Measurements from ENCODE around the gene CHRM2.

The CHRM2 gene

GRCh38 chr7:136940917-136941316, 72.5 kb downstream of the CHRM2 start:
- no peak overlapping the region for H3K4me3 ChIP-seq (ENCODE audit: low read depth, low read length)
- ChIA-PET CTCF (interaction anchor here (0.7 to 1.2 kb wide), 3 partner anchors 11 to 64 kb away, joined by 3 to 5 read pairs (median 5); no protein-coding TSS in a partner anchor), POLR2A (no interaction called here)
- DNase-seq (ENCODE audit: low read depth, low spot score) = no peak
- no peak for TF ChIP-seq CTCF (IDR thresholded peaks at IDR 0.05; ENCODE audit: insufficient read depth, low read length, missing control alignments)

GRCh38 chr7:136941816-136942215, 73.4 kb downstream of the CHRM2 start:
- H3K4me3 ChIP-seq (ENCODE audit: low read depth, low read length) = no peak overlapping the region
- no peak for DNase-seq (ENCODE audit: low read depth, low spot score)
- CTCF ChIA-PET = interaction anchor here (0.7 kb wide), 1 partner anchor 63 kb away, joined by 3 read pairs; no protein-coding TSS in a partner anchor
- TF ChIP-seq CTCF (IDR thresholded peaks at IDR 0.05; ENCODE audit: insufficient read depth, low read length, missing control alignments) = no peak
- POLR2A ChIA-PET = no interaction called here

- POLR2A ChIA-PET = no interaction called here
- DNase-seq (ENCODE audit: low read depth, low spot score) = no peak
These were observed 73.9 kb downstream of the CHRM2 start for GRCh38 chr7:136942401-136942800.

GRCh38 chr7:136942994-136943393, 74.5 kb downstream of the CHRM2 start:
- H3K4me3 ChIP-seq (ENCODE audit: low read depth, low read length) = no peak overlapping the region
- no peak for DNase-seq (ENCODE audit: low read depth, low spot score)
- TF ChIP-seq CTCF (IDR thresholded peaks at IDR 0.05; ENCODE audit: insufficient read depth, low read length, missing control alignments) = no peak
- POLR2A ChIA-PET = no interaction called here
- CTCF ChIA-PET = interaction anchor here (0.7 kb wide), 1 partner anchor 649 kb away, joined by 3 read pairs; no protein-coding TSS in a partner anchor

More at GRCh38 chr7:136942401-136942800, 73.9 kb downstream of the CHRM2 start:
- no peak for TF ChIP-seq CTCF (IDR thresholded peaks at IDR 0.05; ENCODE audit: insufficient read depth, low read length, missing control alignments)
- CTCF ChIA-PET = interaction anchor here (0.7 kb wide), 1 partner anchor 649 kb away, joined by 3 read pairs; no protein-coding TSS in a partner anchor
- no peak overlapping the region for H3K4me3 ChIP-seq (ENCODE audit: low read depth, low read length)

GRCh38 chr7:136947347-136947746, 78.9 kb downstream of the CHRM2 start:
- CTCF ChIA-PET = no interaction called here
- H3K4me3 ChIP-seq (ENCODE audit: low read depth, low read length) = no peak overlapping the region
- no peak for DNase-seq (ENCODE audit: low read depth, low spot score)
- TF ChIP-seq CTCF (IDR thresholded peaks at IDR 0.05; ENCODE audit: insufficient read depth, low read length, missing control alignments) = no peak
- POLR2A ChIA-PET = no interaction called here

GRCh38 chr7:136950331-136950730, 81.9 kb downstream of the CHRM2 start:
- TF ChIP-seq CTCF (IDR thresholded peaks at IDR 0.05; ENCODE audit: insufficient read depth, low read length, missing control alignments) = no peak
- DNase-seq (ENCODE audit: low read depth, low spot score) = no peak
- no peak overlapping the region for H3K4me3 ChIP-seq (ENCODE audit: low read depth, low read length)
- ChIA-PET POLR2A (no interaction called here), CTCF (interaction anchor here (1.9 kb wide), 1 partner anchor 10 kb away, joined by 5 read pairs; no protein-coding TSS in a partner anchor)
